ENCODE measurements around the gene KRTAP3-1.

KRTAP3-1 gene

DNA sequence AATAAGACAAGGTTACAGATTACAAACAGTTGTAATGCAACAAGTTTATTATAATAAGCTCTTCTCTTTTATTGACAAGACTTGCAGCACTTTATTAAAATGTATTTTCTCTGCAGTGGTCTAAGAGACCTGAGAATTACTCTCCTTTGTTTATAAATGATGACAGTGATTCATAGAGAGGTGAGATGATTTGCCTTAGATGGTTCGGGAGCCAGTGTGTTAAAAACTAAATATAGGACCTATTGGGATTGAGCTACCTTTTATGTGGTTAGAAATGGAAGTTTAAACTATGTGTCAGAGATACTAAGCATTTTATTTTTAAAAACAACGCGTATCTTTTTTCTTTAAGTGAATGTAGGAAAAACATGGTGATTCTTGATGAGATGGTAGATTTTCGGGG is 12.1 kb downstream of the KRTAP3-1 start:
- TF ChIP-seq CTCF (IDR thresholded peaks at IDR 0.05; ENCODE audit: low read depth, low read length, missing control alignments), result no peak
- H3K4me3 ChIP-seq (ENCODE audit: low read depth, low read length), result no peak overlapping the region
- no peak for DNase-seq (ENCODE audit: low read depth)
- in situ Hi-C loops (cut with HindIII; ENCODE audit: low sequenced_read_pairs), result no loop called here

GRCh38 chr17:40995116-40995515 is 13.8 kb downstream of the KRTAP3-1 start:
- no peak for DNase-seq (ENCODE audit: low read depth)
- TF ChIP-seq CTCF (IDR thresholded peaks at IDR 0.05; ENCODE audit: low read depth, low read length, missing control alignments), result no peak
- H3K4me3 ChIP-seq (ENCODE audit: low read depth, low read length), result no peak overlapping the region
- in situ Hi-C loops (cut with HindIII; ENCODE audit: low sequenced_read_pairs), result no loop called here

DNA sequence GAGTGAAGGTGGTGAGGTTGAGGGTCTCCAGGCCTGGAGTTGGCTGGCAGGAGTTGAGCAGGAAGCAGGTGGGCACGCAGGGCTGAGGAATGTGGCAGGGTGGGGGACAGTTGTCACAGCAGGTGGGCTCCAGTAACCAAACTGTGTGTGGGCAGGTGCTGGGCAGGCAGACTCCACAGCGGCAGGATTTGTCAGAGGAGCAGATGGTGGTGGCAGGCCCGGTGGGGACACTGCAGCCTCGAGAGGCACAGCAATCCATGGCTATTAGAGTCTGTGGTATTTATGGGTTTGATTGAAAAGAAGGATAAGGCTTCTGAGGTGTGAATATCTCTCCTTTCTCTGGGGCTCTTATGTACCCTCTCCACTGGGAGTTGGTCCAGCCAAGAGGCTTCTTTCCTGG is 15.1 kb downstream of the KRTAP3-1 start, which contains the start of gene KRTAP3-3:
Gene KRTAP3-3 (minus strand): TSS at position 326 of the 400 bp plus-strand sequence. CDS start 67 bp downstream, at position 259.
- DNase-seq (ENCODE audit: low read depth), result no peak
- in situ Hi-C loops (cut with HindIII; ENCODE audit: low sequenced_read_pairs), result no loop called here
- TF ChIP-seq CTCF (IDR thresholded peaks at IDR 0.05; ENCODE audit: low read depth, low read length, missing control alignments), result no peak
- H3K4me3 ChIP-seq (ENCODE audit: low read depth, low read length), result no peak within 1 kb of the TSS

DNA sequence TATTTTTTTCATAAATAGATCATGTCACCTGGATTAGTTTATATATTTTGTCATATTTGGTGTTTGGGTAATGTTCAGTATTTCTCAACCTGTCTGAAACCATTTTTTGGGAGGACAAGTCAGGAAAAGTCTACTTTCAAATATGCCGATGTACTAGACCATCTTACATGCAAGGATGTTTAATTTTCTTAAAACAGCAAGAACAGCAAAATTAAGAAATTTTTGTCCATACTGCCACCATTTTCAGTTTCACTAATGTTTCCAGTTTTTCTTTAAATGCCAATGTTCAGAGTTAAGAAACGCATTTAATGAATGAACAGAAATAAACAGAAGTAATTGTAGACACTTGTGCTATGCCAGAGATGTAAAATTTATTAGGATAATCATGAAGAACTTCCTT is 15.8 kb downstream of the KRTAP3-1 start:
- H3K4me3 ChIP-seq (ENCODE audit: low read depth, low read length), result no peak overlapping the region
- no peak for DNase-seq (ENCODE audit: low read depth)
- TF ChIP-seq CTCF (IDR thresholded peaks at IDR 0.05; ENCODE audit: low read depth, low read length, missing control alignments), result no peak
- in situ Hi-C loops (cut with HindIII; ENCODE audit: low sequenced_read_pairs), result no loop called here

- H3K4me3 ChIP-seq (ENCODE audit: low read depth, low read length), result no peak overlapping the region
- TF ChIP-seq CTCF (IDR thresholded peaks at IDR 0.05; ENCODE audit: low read depth, low read length, missing control alignments), result no peak
- in situ Hi-C loops (cut with HindIII; ENCODE audit: low sequenced_read_pairs), result no loop called here
- no peak for DNase-seq (ENCODE audit: low read depth)
These were observed 16.3 kb downstream of the KRTAP3-1 start for GRCh38 chr17:40992666-40993065.

- no peak overlapping the region for H3K4me3 ChIP-seq (ENCODE audit: low read depth, low read length)
- TF ChIP-seq CTCF (IDR thresholded peaks at IDR 0.05; ENCODE audit: low read depth, low read length, missing control alignments), result no peak
- in situ Hi-C loops (cut with HindIII; ENCODE audit: low sequenced_read_pairs), result no loop called here
- DNase-seq (ENCODE audit: low read depth), result no peak
These were observed 22.0 kb downstream of the KRTAP3-1 start for GRCh38 chr17:40986920-40987319.

GRCh38 chr17:40984226-40984625 is 24.7 kb downstream of the KRTAP3-1 start, which contains the start of gene KRT40:
KRT40 (minus strand) TSS chr17:40984326; CDS start chr17:40984273, 53 bp downstream.
- in situ Hi-C loops (cut with HindIII; ENCODE audit: low sequenced_read_pairs), result no loop called here
- TF ChIP-seq CTCF (IDR thresholded peaks at IDR 0.05; ENCODE audit: low read depth, low read length, missing control alignments), result no peak
- no peak for DNase-seq (ENCODE audit: low read depth)
- no peak within 1 kb of the TSS for H3K4me3 ChIP-seq (ENCODE audit: low read depth, low read length)

All from astrocyte of the cerebellum (primary cell).